NCI-H128 (cell line): ENCODE data around the gene OVOL3.

Source experiments
- DNase-seq: peaks from one replicate; lab custom pipeline; 2025; ENCODE audit not compliant: unreplicated experiment; lab: John Stamatoyannopoulos, UW

The OVOL3 gene

GRCh38 chr19:36160821-36161596 lies 50.1 kb downstream of the OVOL3 start:
- DNase-seq, result no peak
